Smooth muscle cell (in vitro differentiated cells): ENCODE results near the gene BZW2. TPM values are rescaled to one million over a fixed set of nuclear protein-coding genes. Genes with fewer than 3 reads are reported as not detected.

Source experiments
- DNase-seq: peaks from one replicate; lab custom pipeline; 2025; ENCODE audit not compliant: unreplicated experiment; lab: John Stamatoyannopoulos, UW
- H2AFZ ChIP-seq: fragments of 200-600 bp; sonication (generic); 2 replicates; pipeline ENCODE4 v1.6.0; 2016; ENCODE audit warnings: antibody characterized with exemption, low read depth, mild to moderate bottlenecking
- H3F3A ChIP-seq: fragments of 200-600 bp; sonication (generic); 2 replicates; pipeline ENCODE4 v1.6.0; 2017; ENCODE audit warnings: antibody characterized with exemption, low read depth
- H3K27ac ChIP-seq: fragments of 200-600 bp; sonication (generic); 2 replicates; pipeline ENCODE4 v1.5.1; 2016; ENCODE audit warnings: low read depth, mild to moderate bottlenecking
- H3K27me3 ChIP-seq: fragments of 200-600 bp; sonication (generic); 2 replicates; pipeline ENCODE4 v1.6.1; 2016; ENCODE audit warnings: low read depth, mild to moderate bottlenecking
- H3K36me3 ChIP-seq: fragments of 200-600 bp; sonication (generic); 2 replicates; pipeline ENCODE4 v1.5.1; 2016; ENCODE audit warnings: low read depth
- H3K4me1 ChIP-seq: fragments of 200-600 bp; sonication (generic); 2 replicates; pipeline ENCODE4 v1.5.1; 2016; ENCODE audit warnings: low read depth
- H3K4me2 ChIP-seq: fragments of 200-600 bp; sonication (generic); 2 replicates; pipeline ENCODE4 v1.6.0; 2016; ENCODE audit warnings: mild to moderate bottlenecking
- H3K4me3 ChIP-seq: fragments of 200-600 bp; sonication (generic); 2 replicates; pipeline ENCODE4 v1.5.1; 2016; ENCODE audit warnings: mild to moderate bottlenecking
- H3K79me2 ChIP-seq: fragments of 200-600 bp; sonication (generic); 2 replicates; pipeline ENCODE4 v1.6.0; 2016; ENCODE audit warnings: low read depth, mild to moderate bottlenecking
- H3K9ac ChIP-seq: fragments of 200-600 bp; sonication (generic); 2 replicates; pipeline ENCODE4 v1.6.0; 2016; ENCODE audit warnings: low read depth
- H3K9me3 ChIP-seq: fragments of 200-600 bp; sonication (generic); replicated peaks from 2 replicates; pipeline ENCODE4 v1.5.1; 2016; ENCODE audit warnings: low read depth
- H4K20me1 ChIP-seq: fragments of 200-600 bp; sonication (generic); 2 replicates; pipeline ENCODE4 v1.6.0; 2016; ENCODE audit warnings: low read depth
- CTCF ChIP-seq: fragments of 200-600 bp; sonication (generic); IDR thresholded peaks from 2 replicates; pipeline ENCODE4 v1.5.1; 2017; ENCODE audit warnings: borderline replicate concordance, mild to moderate bottlenecking, antibody characterized with exemption; ENCODE audit not compliant: insufficient read depth, poor library complexity, severe bottlenecking
- WGBS: methylation state at CpG from one replicate; pipeline ENCODE4 v1.1.7; 2016; ENCODE audit warnings: low lambda C conversion rate; 5-methylcytosine and 5-hydroxymethylcytosine counted together
- polyA plus RNA-seq: library from polyadenylated mRNA; unstranded; fragments of >200 nt; fragmentation: Nextera tagmentation; extraction: Ambion mirVana; gene quantifications from 2 replicates; pipeline ENCODE4 v1.2.1, GENCODE V29; 2016
- total RNA-seq: library from RNA; depleted of rRNA; stranded (reverse); fragments of >200 nt; gene quantifications from 2 replicates; pipeline ENCODE4 v1.2.3, GENCODE V29; 2014

The BZW2 gene
- total and polyA plus RNA-seq, 2 experiments from 2014 or later = 56.1 to 83.7 TPM

GRCh38 chr7:16646472-16647072 is 591 bp downstream of the BZW2 start:
- H3K79me2 ChIP-seq = peaks cover 90% of the 10 kb centered on the region

GRCh38 chr7:16647435-16647960 is 1.5 kb downstream of the BZW2 start:
- DNase-seq = no peak
- peaks cover 32% of the 10 kb centered on the region for H3K4me1 ChIP-seq
- H2AFZ ChIP-seq = no peak overlapping the region
- H3K4me3 ChIP-seq = peak overlapping the region; percentile 85
- H3F3A ChIP-seq = no peaks in the 10 kb centered on the region
- H3K27me3 ChIP-seq = no peaks in the 10 kb centered on the region
- no peak for TF ChIP-seq CTCF
- H3K27ac ChIP-seq = no peak overlapping the region
- peaks cover 90% of the 10 kb centered on the region for H3K79me2 ChIP-seq
- H3K4me2 ChIP-seq = peak overlapping the region; percentile 93
- H3K36me3 ChIP-seq = no peaks in the 10 kb centered on the region
- 76% methylated on average over 2 of the region's 2 CpGs for WGBS
- peaks cover 73% of the 10 kb centered on the region for H4K20me1 ChIP-seq
- no peaks in the 10 kb centered on the region for H3K9me3 ChIP-seq
- H3K9ac ChIP-seq = peak overlapping the region; percentile 96

More at GRCh38 chr7:16646472-16647072, 591 bp downstream of the BZW2 start:
- Histone ChIP-seq H3K9me3 (no peaks in the 10 kb centered on the region), H3K4me3 (peak overlapping the region; percentile 85), H3K36me3 (no peaks in the 10 kb centered on the region), H4K20me1 (peaks cover 70% of the 10 kb centered on the region), H2AFZ (no peak overlapping the region), H3K27me3 (no peaks in the 10 kb centered on the region), H3F3A (no peaks in the 10 kb centered on the region), H3K9ac (peak overlapping the region; percentile 96), H3K27ac (peak overlapping the region; percentile 90), H3K4me2 (peak overlapping the region; percentile 93), H3K4me1 (peaks cover 32% of the 10 kb centered on the region)
- no peak for DNase-seq
- under 1% methylated on average over 15 of the region's 29 CpGs for WGBS
- no peak for TF ChIP-seq CTCF

GRCh38 chr7:16648551-16648950 is 2.6 kb downstream of the BZW2 start:
- H3K9ac ChIP-seq = no peak overlapping the region
- H3K27me3 ChIP-seq = no peaks in the 10 kb centered on the region
- H2AFZ ChIP-seq = no peak overlapping the region
- no peak overlapping the region for H3K27ac ChIP-seq
- 63% methylated on average over 1 of the region's 1 CpG for WGBS
- peak overlapping the region; percentile 93 for H3K4me2 ChIP-seq
- peaks cover 72% of the 10 kb centered on the region for H4K20me1 ChIP-seq
- H3K9me3 ChIP-seq = no peaks in the 10 kb centered on the region
- H3K4me3 ChIP-seq = peak overlapping the region; percentile 85
- H3K4me1 ChIP-seq = peaks cover 32% of the 10 kb centered on the region
- peaks cover 90% of the 10 kb centered on the region for H3K79me2 ChIP-seq
- DNase-seq = no peak
- H3F3A ChIP-seq = peaks cover 8% of the 10 kb centered on the region
- no peak for TF ChIP-seq CTCF
- H3K36me3 ChIP-seq = no peaks in the 10 kb centered on the region

GRCh38 chr7:16649196-16649595 is 3.2 kb downstream of the BZW2 start:
- peaks cover 27% of the 10 kb centered on the region for H3K4me1 ChIP-seq
- no peak for DNase-seq
- no peaks in the 10 kb centered on the region for H3K9me3 ChIP-seq
- no peaks in the 10 kb centered on the region for H3K27me3 ChIP-seq
- peak overlapping the region; percentile 93 for H3K4me2 ChIP-seq
- peaks cover 68% of the 10 kb centered on the region for H4K20me1 ChIP-seq
- H3K9ac ChIP-seq = no peak overlapping the region
- no peak for TF ChIP-seq CTCF
- H3K36me3 ChIP-seq = no peaks in the 10 kb centered on the region
- WGBS = 93% methylated on average over 1 of the region's 1 CpG
- peaks cover 90% of the 10 kb centered on the region for H3K79me2 ChIP-seq
- peaks cover 9% of the 10 kb centered on the region for H3F3A ChIP-seq
- no peak overlapping the region for H2AFZ ChIP-seq
- H3K4me3 ChIP-seq = no peak overlapping the region
- no peak overlapping the region for H3K27ac ChIP-seq
